CD8-positive, alpha-beta memory T cell (primary cell): ENCODE measurements around the gene LUZP1. TPM values are rescaled to one million over a fixed set of nuclear protein-coding genes. Genes with fewer than 3 reads are reported as not detected.

Experiments used
- CTCF ChIA-PET: fragments of 350-600 bp; sonication (Branson Sonifier 250); formaldehyde crosslinking; loops from one replicate; lab custom pipeline; 2021; ENCODE audit warnings: antibody characterized with exemption; lab: Charles Lee
- POLR2A ChIA-PET: fragments of 350-600 bp; sonication (Branson Sonifier 250); formaldehyde crosslinking; loops from one replicate; lab custom pipeline; 2021; ENCODE audit warnings: antibody characterized with exemption; lab: Charles Lee
- DNase-seq, 5 donors: peaks; one replicate each; pipeline versions ENCODE4 v3.0.0 to v3.0.0-alpha.2; 2020 to 2022; ENCODE audit warnings: mixed read lengths in 1 of 5
- H3K27ac ChIP-seq: one replicate; pipeline ENCODE4 v1.7.0; 2013; ENCODE audit warnings: low read depth, mild to moderate bottlenecking, low read length, moderate library complexity
- H3K27me3 ChIP-seq: 2 replicates; pipeline ENCODE4 v1.7.0; 2013; ENCODE audit warnings: low read length, mild to moderate bottlenecking; ENCODE audit not compliant: insufficient read depth, poor library complexity, severe bottlenecking
- H3K36me3 ChIP-seq: 2 replicates; pipeline ENCODE4 v1.7.0; 2013; ENCODE audit warnings: mild to moderate bottlenecking, low read length, moderate library complexity; ENCODE audit not compliant: insufficient read depth
- H3K4me1 ChIP-seq: 2 replicates; pipeline ENCODE4 v1.7.0; 2013; ENCODE audit warnings: mild to moderate bottlenecking, low read length, moderate library complexity; ENCODE audit not compliant: insufficient read depth
- H3K4me3 ChIP-seq: 2 replicates; pipeline ENCODE4 v1.7.0; 2013; ENCODE audit warnings: mild to moderate bottlenecking, low read length
- H3K9me3 ChIP-seq: 2 replicates; pipeline ENCODE4 v1.7.0; 2013; ENCODE audit warnings: mild to moderate bottlenecking, low read length
- H3K27ac Mint-ChIP-seq, 8 donors: one replicate each; pipeline ENCODE4 v1.8.0; 2020 to 2021; ENCODE audit warnings: mixed read lengths in 8 of 8, mild to moderate bottlenecking in 6 of 8, inconsistent platforms in 3 of 8, moderate library complexity in 3 of 8
- H3K27me3 Mint-ChIP-seq, 2 donors: one replicate each; pipeline ENCODE4 v1.8.0; 2020 to 2021; ENCODE audit warnings: mixed read lengths in 2 of 2, mild to moderate bottlenecking in 1 of 2, moderate library complexity in 1 of 2
- H3K36me3 Mint-ChIP-seq, 3 donors: one replicate each; pipeline ENCODE4 v1.8.0; 2020 to 2021; ENCODE audit warnings: mixed read lengths in 3 of 3, inconsistent platforms in 1 of 3, mild to moderate bottlenecking in 1 of 3
- H3K4me1 Mint-ChIP-seq, 3 donors: one replicate each; pipeline ENCODE4 v1.8.0; 2020 to 2021; ENCODE audit warnings: mixed read lengths in 3 of 3, inconsistent platforms in 1 of 3, mild to moderate bottlenecking in 1 of 3
- H3K4me3 Mint-ChIP-seq, 7 donors: one replicate each; pipeline ENCODE4 v1.8.0; 2020 to 2021; ENCODE audit warnings: mixed read lengths in 7 of 7, mild to moderate bottlenecking in 6 of 7, moderate library complexity in 4 of 7, inconsistent platforms in 2 of 7
- H3K9me3 Mint-ChIP-seq, 5 donors: one replicate each; pipeline ENCODE4 v1.8.0; 2020 to 2022; ENCODE audit warnings: mixed read lengths in 5 of 5, mild to moderate bottlenecking in 3 of 5, moderate library complexity in 2 of 5, inconsistent platforms in 1 of 5
- polyA plus RNA-seq: library from polyadenylated mRNA; unstranded; fragments of 300-500 nt; fragmentation: Illumina TruSeq; gene quantifications from one replicate; pipeline ENCODE4 v1.2.3, GENCODE V29; 2021
- total RNA-seq, 2 experiments: library from RNA; stranded (reverse); gene quantifications; one replicate each; pipeline ENCODE4 v1.2.3, GENCODE V29; 2021

The LUZP1 gene
- total and polyA plus RNA-seq, 3 experiments from 2014 or later = 19.5 to 32.8 (median 19.6) TPM

DNA sequence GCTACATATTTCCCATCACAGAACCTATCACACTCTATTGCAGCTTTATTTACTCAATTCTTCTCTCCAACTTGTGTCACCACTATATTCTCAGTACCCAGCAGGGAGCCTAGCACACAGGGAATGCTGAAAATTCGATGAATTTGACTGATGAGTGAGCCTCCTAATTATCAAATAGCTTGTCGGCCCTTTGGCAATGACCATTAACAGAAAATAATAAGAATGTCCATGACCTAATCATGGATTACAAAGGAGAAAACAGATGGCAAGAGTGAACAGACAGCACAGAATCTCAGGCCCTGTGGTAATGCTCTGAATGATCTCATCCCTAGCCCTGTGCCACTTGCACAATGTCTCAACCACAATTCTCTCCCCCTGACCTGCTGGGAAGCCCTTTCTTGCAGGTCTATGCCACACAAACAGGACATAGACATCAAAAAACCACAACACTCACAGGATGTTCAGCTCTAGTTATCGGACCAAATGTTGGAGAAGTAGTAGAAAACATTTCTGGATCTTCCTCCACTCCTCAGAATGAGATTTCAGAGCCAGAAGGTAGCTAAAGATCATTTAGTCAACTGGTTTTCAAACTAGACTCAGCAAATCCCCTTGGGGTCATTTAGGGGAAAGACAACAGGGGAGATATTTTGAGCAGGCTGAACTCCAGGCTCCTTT, 68.4 kb downstream of the LUZP1 start:
- H3K4me1 ChIP-seq = peaks cover 33% of the 10 kb centered on the region
- CTCF ChIA-PET = interaction anchor here (0.9 to 12.8 kb wide), 12 partner anchors 9 to 116 kb away, joined by 3 to 317 read pairs (median 4); no protein-coding TSS in a partner anchor
- peak; percentile 8 to 65 (median 42) for DNase-seq
- no peaks in the 10 kb centered on the region for H3K9me3 ChIP-seq
- no peaks in the 10 kb centered on the region for H3K36me3 ChIP-seq
- H3K4me3 ChIP-seq = no peak overlapping the region
- H3K27me3 ChIP-seq = no peaks in the 10 kb centered on the region
- H3K4me1 Mint-ChIP-seq = peaks cover 48 to 68% (median 61%) of the 10 kb centered on the region in 3 donors
- POLR2A ChIA-PET = interaction anchor here (0.5 to 1.7 kb wide), 7 partner anchors 11 to 84 kb away, joined by 3 to 10 read pairs (median 4); no protein-coding TSS in a partner anchor
- H3K27ac ChIP-seq = no peak overlapping the region
- peak overlapping the region; percentile 62 to 99 (median 89) for H3K27ac Mint-ChIP-seq
- H3K4me3 Mint-ChIP-seq = peak overlapping the region; percentile 6 to 70 (median 37)
- H3K9me3 Mint-ChIP-seq = no peaks in the 10 kb centered on the region
- peaks cover 0 to 3% (median 0%) of the 10 kb centered on the region in 3 donors for H3K36me3 Mint-ChIP-seq
- H3K27me3 Mint-ChIP-seq = no peaks in the 10 kb centered on the region

DNA sequence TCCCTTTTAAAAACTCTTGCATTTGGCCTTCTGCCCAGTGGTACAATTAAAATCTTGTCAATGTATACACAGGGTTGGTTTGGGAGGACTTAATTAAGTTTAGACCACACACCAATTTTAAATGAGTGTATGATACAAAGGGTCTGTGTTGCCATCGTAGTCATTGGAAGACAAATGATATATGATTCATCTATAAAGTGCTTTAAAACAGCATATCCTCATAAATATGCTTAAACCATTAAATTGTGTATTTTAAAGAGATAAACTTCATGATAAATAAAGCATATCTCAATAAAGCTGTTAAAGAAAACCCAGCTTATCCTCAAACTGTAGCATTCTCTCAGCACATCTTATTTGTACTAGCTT, 69.5 kb downstream of the LUZP1 start:
- H3K9me3 ChIP-seq = no peaks in the 10 kb centered on the region
- Mint-ChIP-seq H3K4me1 (peaks cover 43 to 60% (median 51%) of the 10 kb centered on the region in 3 donors), H3K27me3 (no peaks in the 10 kb centered on the region), H3K36me3 (peaks cover 0 to 7% (median 3%) of the 10 kb centered on the region in 3 donors), H3K9me3 (no peaks in the 10 kb centered on the region), H3K4me3 (peak overlapping the region in 3 of 7 donors; percentile 20 to 69 (median 69)), H3K27ac (peak overlapping the region in 3 of 8 donors; percentile 68 to 93 (median 89))
- no peaks in the 10 kb centered on the region for H3K27me3 ChIP-seq
- no peak overlapping the region for H3K27ac ChIP-seq
- H3K4me1 ChIP-seq = peaks cover 29% of the 10 kb centered on the region
- POLR2A ChIA-PET = interaction anchor here (0.6 to 1.2 kb wide), 3 partner anchors 68 to 94 kb away, joined by 3 to 4 read pairs (median 4); no protein-coding TSS in a partner anchor
- CTCF ChIA-PET = interaction anchor here (0.6 to 12.8 kb wide), 15 partner anchors 9 to 97 kb away, joined by 3 to 317 read pairs (median 5); no protein-coding TSS in a partner anchor
- peaks cover 2% of the 10 kb centered on the region for H3K36me3 ChIP-seq
- DNase-seq = no peak
- no peak overlapping the region for H3K4me3 ChIP-seq

DNA sequence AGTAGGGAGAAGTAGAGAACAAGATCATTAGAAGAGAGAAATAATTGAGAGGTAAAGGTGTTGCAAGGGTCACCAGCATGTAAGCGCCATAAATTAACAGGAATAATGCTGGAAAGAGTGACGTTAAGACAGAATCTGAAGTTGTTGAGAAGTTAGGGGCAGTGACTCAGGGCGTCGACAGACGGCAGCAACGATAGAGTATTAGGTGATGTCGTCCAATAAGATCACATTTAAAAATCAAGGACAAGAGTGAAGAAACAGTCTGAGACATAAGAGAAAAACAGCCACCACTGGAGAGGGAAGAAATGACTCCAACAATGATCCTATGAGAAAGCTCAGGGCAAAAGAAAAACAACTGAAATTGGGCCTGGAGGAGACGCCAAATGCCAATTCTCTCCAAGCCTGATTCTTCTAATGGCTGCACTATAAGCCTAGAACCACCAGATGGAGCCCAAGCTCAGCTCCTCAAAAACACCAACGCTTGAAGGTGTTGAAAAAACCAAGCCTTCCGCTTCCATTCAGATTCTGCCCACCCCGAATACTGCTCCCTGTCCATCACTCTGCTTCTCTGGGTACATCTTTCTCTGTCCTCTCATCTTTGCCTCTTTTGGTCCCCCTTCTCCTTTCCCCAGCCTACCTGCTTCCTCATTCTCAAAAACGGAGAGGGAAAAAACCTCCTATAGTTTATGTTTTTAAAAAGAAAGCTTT, 70.0 kb downstream of the LUZP1 start:
- Histone ChIP-seq H3K27me3 (no peaks in the 10 kb centered on the region), H3K4me3 (no peak overlapping the region), H3K27ac (no peak overlapping the region), H3K4me1 (peaks cover 25% of the 10 kb centered on the region), H3K9me3 (no peaks in the 10 kb centered on the region), H3K36me3 (peaks cover 8% of the 10 kb centered on the region)
- POLR2A ChIA-PET = interaction anchor here (0.6 to 1.2 kb wide), 3 partner anchors 69 to 94 kb away, joined by 3 to 4 read pairs (median 4); no protein-coding TSS in a partner anchor
- H3K27me3 Mint-ChIP-seq = no peaks in the 10 kb centered on the region
- peaks cover 43 to 58% (median 50%) of the 10 kb centered on the region in 3 donors for H3K4me1 Mint-ChIP-seq
- H3K9me3 Mint-ChIP-seq = no peaks in the 10 kb centered on the region
- peak overlapping the region; percentile 5 to 69 (median 47) for H3K4me3 Mint-ChIP-seq
- peak overlapping the region; percentile 2 to 93 (median 73) for H3K27ac Mint-ChIP-seq
- peak; percentile 36 to 74 (median 56) for DNase-seq
- CTCF ChIA-PET = interaction anchor here (0.6 to 12.8 kb wide), 15 partner anchors 8 to 98 kb away, joined by 3 to 317 read pairs (median 5); no protein-coding TSS in a partner anchor
- H3K36me3 Mint-ChIP-seq = peaks cover 4 to 13% (median 8%) of the 10 kb centered on the region in 3 donors

DNA sequence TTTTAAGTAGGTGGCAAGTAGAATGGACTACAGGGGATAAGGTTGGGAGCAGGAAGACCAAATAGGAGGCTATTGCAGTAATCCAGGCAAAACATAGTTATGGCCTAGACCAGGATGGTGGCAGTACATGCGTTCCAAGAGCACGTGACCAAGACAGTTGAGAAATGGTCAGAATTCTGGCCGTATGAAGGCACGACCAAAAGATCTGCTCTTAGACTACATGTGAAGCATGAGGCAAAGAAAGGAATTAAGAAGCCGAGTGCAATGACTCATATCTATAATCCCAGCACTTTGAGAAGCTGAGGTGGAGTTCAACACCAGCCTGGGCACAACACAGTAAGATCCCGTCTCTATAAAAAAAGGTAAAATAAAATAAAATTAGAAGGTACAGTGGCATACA, 71.3 kb downstream of the LUZP1 start:
- Mint-ChIP-seq H3K4me1 (peaks cover 34 to 46% (median 39%) of the 10 kb centered on the region in 3 donors), H3K4me3 (no peak overlapping the region), H3K9me3 (no peaks in the 10 kb centered on the region), H3K27me3 (no peaks in the 10 kb centered on the region), H3K36me3 (peaks cover 11 to 25% (median 14%) of the 10 kb centered on the region in 3 donors), H3K27ac (peak overlapping the region in 2 of 8 donors; percentile 10 to 45)
- POLR2A ChIA-PET = no interaction called here
- Histone ChIP-seq H3K27me3 (no peaks in the 10 kb centered on the region), H3K9me3 (no peaks in the 10 kb centered on the region), H3K4me3 (no peak overlapping the region), H3K27ac (no peak overlapping the region), H3K4me1 (peaks cover 25% of the 10 kb centered on the region), H3K36me3 (peaks cover 14% of the 10 kb centered on the region)
- DNase-seq = no peak
- CTCF ChIA-PET = interaction anchor here (1.4 to 12.8 kb wide), 3 partner anchors 13 to 89 kb away, joined by 4 to 317 read pairs (median 5); no protein-coding TSS in a partner anchor

DNA sequence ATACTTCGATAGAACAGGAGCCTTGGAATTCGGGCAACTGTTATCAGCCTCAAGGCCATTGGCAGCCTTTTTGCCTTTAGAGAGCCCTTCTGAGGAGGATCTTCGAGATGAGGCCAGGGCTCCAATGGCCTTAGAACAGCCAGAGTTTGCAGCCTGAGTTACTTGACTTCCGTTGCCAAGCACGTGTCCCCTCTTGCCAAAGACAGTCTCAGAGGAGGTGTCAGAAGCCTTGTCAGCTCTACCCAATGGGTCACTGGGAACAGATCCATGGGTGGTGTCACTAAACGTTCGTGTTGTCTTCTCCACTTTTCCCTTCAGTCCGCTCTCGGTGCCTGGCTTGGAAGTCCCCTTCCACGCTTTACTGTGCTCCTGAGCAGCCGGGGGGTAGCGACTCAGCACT, 76.2 kb downstream of the LUZP1 start:
- CTCF ChIA-PET = interaction anchor here (12.8 kb wide), 1 partner anchor 94 kb away, joined by 317 read pairs; no protein-coding TSS in a partner anchor
- DNase-seq = no peak
- peaks cover 25% of the 10 kb centered on the region for H3K36me3 ChIP-seq
- no peaks in the 10 kb centered on the region for H3K27me3 ChIP-seq
- Mint-ChIP-seq H3K9me3 (no peaks in the 10 kb centered on the region), H3K4me1 (no peaks in the 10 kb centered on the region), H3K27me3 (no peaks in the 10 kb centered on the region), H3K4me3 (no peak overlapping the region), H3K36me3 (peaks cover 11 to 67% (median 16%) of the 10 kb centered on the region in 3 donors), H3K27ac (peak overlapping the region in 1 of 8 donors; percentile 60)
- H3K4me1 ChIP-seq = no peaks in the 10 kb centered on the region
- H3K27ac ChIP-seq = no peak overlapping the region
- H3K4me3 ChIP-seq = no peak overlapping the region
- POLR2A ChIA-PET = no interaction called here
- no peaks in the 10 kb centered on the region for H3K9me3 ChIP-seq

DNA sequence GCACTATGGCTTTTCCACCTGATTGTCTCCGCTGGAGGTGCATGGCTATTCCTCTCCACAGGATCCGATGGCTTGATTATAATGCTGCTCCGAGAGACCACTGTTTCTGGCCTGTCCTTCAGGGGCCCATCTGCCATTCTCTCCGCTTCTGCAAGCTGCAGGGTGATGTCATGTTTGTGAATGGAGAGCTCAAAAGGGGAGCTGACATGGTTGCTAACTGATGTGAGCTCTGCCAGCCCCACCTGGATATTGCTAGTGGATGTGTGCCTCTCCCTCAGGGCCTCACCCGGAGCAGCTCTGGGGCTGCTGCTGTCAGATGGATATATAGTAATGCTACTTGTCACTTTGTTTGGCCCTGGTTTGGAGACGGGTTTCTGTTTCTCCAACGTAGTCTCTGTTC, 77.1 kb downstream of the LUZP1 start:
- no peak overlapping the region for H3K4me3 Mint-ChIP-seq
- peaks cover 11 to 76% (median 19%) of the 10 kb centered on the region in 3 donors for H3K36me3 Mint-ChIP-seq
- Histone ChIP-seq H3K9me3 (no peaks in the 10 kb centered on the region), H3K4me1 (no peaks in the 10 kb centered on the region), H3K36me3 (peaks cover 34% of the 10 kb centered on the region), H3K27ac (no peak overlapping the region), H3K4me3 (no peak overlapping the region), H3K27me3 (no peaks in the 10 kb centered on the region)
- POLR2A ChIA-PET = no interaction called here
- H3K9me3 Mint-ChIP-seq = no peaks in the 10 kb centered on the region
- H3K4me1 Mint-ChIP-seq = no peaks in the 10 kb centered on the region
- CTCF ChIA-PET = interaction anchor here (12.8 kb wide), 1 partner anchor 95 kb away, joined by 317 read pairs; no protein-coding TSS in a partner anchor
- no peak for DNase-seq
- H3K27ac Mint-ChIP-seq = peak overlapping the region in 1 of 8 donors; percentile 54
- no peaks in the 10 kb centered on the region for H3K27me3 Mint-ChIP-seq

DNA sequence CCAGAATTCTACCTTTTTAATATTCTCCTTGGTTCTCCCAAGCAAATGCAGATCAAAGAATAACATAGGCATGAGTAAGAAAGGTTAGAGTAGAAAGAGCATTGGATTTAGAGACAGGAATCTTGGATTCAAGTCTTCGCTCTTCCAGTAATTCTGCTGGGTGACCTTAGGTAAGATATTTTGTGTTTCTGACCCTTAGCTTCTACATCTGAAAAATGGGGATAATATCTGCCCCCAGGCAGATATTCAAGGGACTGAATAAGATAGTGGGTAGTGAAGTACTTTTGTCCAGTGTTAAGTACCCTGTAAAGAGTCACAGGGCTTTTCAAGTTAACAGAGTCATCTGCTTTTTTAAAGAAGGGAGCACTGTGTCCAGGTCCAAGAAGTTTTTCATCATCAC, 78.6 kb downstream of the LUZP1 start:
- Mint-ChIP-seq H3K9me3 (no peaks in the 10 kb centered on the region), H3K4me1 (no peaks in the 10 kb centered on the region), H3K27ac (peak overlapping the region in 1 of 8 donors; percentile 17), H3K36me3 (peaks cover 11 to 88% (median 23%) of the 10 kb centered on the region in 3 donors), H3K27me3 (no peaks in the 10 kb centered on the region), H3K4me3 (no peak overlapping the region)
- DNase-seq = no peak
- Histone ChIP-seq H3K27ac (no peak overlapping the region), H3K9me3 (no peaks in the 10 kb centered on the region), H3K4me1 (no peaks in the 10 kb centered on the region), H3K27me3 (no peaks in the 10 kb centered on the region), H3K36me3 (peaks cover 36% of the 10 kb centered on the region), H3K4me3 (no peak overlapping the region)
- ChIA-PET POLR2A (no interaction called here), CTCF (interaction anchor here (1.2 to 1.6 kb wide), 2 partner anchors 9 to 94 kb away, joined by 3 to 6 read pairs; no protein-coding TSS in a partner anchor)
